GM18909 (cell line): ENCODE results near the gene MGAT3.
A peak's percentile ranks its signal among the peaks of the same experiment; 100 is the strongest.

Source experiments
- ATAC-seq: cut with Tn5 transposase; IDR thresholded peaks from one replicate; pipeline ENCODE4 v1.9.1; 2021; ENCODE audit warnings: mild to moderate bottlenecking; ENCODE audit not compliant: unreplicated experiment, poor library complexity

MGAT3 gene

DNA sequence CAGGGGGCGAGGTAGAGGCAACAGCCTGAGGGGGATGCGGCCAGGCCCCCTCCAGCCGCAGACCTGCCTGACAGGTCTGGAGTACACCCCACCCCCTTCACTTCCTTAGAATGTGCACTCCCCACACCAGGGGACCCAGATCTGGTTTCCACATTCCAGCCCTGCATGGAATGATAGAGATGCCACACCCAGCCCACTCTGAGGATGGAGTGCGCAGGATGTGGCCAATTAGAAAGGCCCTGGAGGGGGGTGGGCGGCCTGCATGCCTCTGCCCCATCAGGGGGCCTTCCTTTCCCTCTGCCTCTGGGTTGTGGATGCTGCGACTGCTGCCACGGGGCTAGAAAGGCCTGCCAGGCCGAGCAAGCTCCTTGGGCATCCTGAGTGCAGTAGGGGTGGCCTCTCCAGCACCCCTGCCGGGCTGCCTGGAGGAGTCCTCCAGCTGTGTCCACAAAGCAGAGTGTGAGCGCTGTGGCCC is 28.2 kb upstream of the MGAT3 start:
- ATAC-seq: no peak

DNA sequence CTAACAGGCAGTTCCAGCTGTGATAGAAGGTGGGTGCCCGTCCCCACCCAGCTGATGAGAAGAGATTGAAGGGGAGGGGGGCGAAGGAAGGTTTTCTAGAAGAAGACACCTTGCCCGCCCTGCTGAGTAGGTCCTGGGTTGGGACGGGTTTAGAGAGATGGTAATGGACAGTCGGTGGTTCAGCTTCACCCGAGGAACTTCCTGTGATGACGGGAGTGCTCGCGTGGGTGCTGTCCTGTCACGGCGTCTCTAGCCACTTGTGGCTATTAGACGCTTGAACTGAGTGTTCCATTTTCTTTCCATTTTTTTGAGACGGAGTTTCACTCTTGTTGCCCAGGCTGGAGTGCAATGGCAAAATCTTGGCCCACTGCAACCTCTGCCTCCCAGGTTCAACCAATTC is 27.6 kb upstream of the MGAT3 start:
- ATAC-seq: no peak

DNA sequence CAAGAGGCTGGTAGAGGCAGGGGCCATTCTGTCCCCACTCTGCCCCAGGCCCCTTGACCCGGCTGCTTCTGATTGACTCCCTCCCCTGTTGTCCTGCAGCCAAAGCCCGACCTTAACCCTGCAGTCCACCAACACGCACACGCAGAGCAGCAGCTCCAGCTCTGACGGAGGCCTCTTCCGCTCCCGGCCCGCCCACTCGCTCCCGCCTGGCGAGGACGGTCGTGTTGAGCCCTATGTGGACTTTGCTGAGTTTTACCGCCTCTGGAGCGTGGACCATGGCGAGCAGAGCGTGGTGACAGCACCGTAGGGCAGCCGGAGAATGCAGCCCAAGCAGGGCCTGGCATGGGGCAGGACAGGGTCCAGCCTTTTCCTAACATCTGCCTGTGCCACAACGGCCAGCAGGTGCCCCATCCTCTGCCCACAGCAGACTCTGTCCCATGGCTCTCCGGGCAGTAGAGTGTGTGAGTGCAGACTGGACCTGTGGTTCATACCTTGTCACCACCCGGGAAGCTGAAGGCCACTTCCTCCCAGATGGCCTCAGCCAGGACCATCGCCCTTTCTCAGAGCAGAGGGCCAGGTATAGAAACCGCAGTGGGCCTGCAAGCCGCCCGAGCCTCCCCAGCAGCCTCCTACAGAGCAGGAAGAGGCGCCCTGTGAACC is 26.8 kb upstream of the MGAT3 start:
- ATAC-seq: no peak

DNA sequence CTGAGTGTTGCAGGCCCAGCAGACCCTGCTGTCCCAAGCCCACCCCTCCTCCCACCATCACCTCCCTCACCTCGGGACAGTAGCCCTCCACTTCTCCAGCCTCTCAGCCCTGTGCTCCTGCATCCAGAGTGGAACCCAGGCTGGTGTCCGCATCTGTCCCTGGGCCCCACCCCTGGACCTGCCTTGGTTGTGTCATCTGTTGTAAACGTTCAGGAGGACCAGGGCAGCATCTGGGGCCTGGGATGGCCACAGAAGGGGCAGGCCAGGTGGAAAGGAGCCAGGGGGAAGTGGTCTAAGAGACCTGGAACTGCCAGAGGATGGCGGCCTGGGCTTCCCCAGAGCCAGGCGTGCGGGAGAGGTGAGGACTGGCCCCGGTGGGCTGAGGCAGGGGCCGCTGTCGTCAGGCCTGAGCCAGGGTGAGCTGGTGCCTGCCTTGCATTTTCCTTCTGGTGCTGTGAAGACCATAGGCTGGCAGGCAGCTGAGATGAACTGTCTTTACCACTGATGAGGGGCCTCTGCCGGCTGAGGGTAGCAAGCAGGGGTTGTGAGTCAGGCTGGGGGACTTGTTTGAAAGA is 26.1 kb upstream of the MGAT3 start:
- ATAC-seq: no peak

DNA sequence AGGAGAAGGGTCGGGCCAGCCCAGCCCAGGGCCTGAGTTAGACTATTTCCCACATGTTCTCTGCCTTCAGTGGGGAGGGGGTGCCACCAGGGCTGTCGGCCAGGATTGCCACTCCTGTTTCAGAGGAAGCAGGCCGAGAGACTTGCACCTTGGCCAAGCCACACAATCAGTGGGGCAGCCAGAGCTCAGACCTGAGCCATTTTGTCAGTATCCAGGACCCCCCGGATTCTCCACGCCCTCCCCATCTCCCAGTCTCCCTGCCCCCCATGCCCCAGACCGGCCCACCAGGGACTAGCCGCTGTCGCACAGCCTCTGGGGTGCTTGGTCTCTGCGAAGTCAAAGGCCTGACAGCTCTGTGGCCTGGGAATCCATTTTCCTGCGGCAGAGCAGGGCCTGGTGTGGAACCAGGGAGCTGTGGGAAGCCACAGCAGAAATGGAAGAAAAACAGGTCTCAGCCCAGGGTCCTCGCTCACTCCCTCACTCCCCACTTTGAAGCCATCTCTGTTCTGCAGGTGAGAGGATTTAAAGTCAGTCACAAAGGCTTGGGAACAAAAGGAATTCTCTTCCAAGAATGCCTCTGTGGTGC is 25.5 kb upstream of the MGAT3 start:
- ATAC-seq: no peak

DNA sequence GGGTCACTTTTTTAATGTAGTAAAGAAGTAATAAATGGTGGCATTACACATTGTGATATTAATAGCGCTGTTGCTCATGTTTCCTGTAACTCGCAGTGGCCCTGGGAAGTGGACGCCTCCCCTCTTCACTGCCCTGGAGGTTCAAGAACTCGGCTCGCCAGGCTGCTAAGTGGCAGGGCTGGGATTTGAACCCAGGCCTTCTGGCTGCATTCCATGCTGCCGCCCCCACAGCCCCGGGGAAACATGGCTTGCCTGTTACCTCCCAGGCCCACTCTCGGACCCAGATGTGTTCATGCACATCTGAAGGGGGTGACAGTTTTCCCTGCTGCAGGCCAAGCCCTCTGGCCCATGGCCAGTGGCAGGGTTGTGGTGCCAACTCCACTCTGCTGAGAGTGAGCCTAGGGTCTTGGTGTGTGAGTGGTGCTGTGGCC is 25.0 kb upstream of the MGAT3 start:
- no peak for ATAC-seq

DNA sequence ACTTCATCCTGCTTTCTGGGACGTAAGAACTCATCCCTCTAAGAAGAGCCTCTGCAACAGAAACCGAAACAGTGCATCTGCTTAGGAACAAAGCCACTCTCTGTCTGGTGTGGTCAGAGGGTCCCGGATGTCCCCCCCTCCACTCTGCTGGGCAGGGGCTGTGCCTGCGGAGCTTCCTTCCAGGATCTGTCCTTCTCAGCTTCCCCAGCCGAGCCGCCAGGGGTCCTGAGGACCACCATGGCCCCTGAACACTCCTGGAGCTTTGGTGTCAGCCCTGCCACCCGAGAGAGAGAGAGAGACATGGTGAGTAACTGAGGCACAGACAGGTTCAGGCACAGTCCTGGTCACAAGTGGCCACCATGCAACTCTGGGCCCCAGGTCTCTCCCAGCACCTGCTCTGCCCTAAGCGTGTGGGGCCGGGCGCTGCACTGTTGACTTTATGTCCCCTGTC is 24.4 kb upstream of the MGAT3 start:
- no peak for ATAC-seq

DNA sequence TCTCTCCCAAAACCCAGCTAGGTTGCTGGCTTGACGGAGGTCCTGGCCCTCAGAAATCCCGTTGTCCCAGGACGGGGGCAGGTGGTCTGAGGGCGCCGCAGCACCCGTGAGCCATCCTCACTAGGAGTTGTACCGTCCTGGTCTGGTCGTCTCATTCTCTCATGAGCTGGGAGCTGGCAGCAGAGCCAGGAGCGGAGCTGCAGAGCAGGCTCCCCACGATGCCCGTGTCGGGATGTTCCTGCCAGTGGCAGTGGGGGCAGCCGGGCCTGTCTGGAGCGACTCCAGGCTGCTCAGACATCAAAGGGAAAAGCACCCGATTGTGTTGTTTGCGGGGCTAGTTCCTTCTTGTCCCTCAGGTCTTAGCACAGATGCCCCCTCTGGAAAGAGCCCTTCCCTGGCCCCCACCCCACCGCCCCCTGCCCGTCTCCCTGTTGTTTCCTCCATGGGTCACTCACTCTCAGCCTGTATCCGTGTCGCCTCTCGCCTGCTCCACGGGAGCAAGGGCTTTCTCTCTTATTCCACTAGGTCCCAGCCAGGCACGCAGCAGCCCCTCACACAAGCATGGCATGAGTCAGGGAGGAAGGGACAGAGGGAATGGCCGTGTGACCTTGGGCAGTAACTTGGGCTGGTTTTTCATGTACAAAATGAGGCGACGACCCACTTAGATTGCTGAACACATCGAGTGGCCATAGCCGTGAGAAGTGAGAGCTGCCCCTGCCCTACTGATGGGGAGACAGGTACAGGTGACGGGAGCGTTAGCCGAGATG is 23.2 kb upstream of the MGAT3 start:
- no peak for ATAC-seq

DNA sequence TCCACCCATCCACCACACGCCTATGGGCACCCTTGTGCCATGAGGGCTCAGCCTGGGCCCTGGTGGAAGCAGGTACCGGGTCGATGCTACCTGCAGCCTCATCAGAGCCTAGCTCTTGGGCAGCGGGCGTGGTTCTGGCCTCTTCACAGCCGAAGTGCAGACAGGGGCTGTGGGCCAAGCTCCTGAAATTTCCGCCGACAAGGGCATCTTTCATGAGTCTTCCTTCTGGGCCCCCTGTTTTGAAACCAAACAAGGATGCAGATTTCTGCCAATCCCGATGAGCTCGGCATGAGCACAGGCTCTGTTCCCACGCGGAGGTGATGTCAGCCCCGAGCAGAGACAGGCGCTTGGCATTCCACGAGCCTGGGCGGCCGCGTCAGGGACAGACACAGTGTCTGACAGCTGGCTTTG is 22.6 kb upstream of the MGAT3 start:
- no peak for ATAC-seq

DNA sequence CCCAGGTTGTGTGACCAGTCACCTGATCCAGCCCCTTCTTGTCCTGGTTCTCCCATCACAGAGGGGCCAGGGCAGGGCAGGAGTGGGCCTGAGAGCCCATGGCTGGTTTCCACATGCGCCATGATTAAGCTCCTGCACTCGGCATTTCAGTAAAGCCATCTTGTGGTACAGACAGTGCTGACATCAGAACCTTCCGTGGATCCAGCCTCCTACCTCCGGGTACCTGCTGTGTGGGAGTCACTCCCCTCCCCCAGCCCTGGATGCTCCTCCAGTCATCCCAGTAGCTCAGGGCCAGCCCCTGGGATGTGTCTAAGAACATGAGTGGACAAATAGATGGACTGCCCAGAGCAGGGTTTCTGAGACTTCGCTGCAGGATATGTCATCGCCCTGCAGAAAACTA is 22.1 kb upstream of the MGAT3 start:
- no peak for ATAC-seq

DNA sequence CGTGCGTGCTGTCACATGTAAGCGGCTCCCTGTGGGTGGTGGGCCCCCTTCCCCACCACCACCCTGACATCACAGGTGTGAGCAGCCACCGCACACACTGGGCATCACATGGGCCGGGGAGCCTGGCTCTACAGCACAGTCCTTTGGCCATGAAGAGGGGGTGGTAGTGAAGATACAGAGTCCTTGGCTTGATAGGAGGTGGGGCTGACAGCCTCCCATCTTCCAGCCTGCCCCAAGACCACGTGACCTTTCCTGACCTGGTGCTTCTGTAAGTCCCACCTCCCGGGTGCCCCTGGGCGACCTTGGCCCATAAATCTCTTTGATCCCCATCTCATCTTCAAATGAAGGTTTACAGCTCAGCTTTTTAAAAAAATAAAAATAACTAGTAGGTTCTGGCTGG is 21.2 kb upstream of the MGAT3 start:
- ATAC-seq: no peak

DNA sequence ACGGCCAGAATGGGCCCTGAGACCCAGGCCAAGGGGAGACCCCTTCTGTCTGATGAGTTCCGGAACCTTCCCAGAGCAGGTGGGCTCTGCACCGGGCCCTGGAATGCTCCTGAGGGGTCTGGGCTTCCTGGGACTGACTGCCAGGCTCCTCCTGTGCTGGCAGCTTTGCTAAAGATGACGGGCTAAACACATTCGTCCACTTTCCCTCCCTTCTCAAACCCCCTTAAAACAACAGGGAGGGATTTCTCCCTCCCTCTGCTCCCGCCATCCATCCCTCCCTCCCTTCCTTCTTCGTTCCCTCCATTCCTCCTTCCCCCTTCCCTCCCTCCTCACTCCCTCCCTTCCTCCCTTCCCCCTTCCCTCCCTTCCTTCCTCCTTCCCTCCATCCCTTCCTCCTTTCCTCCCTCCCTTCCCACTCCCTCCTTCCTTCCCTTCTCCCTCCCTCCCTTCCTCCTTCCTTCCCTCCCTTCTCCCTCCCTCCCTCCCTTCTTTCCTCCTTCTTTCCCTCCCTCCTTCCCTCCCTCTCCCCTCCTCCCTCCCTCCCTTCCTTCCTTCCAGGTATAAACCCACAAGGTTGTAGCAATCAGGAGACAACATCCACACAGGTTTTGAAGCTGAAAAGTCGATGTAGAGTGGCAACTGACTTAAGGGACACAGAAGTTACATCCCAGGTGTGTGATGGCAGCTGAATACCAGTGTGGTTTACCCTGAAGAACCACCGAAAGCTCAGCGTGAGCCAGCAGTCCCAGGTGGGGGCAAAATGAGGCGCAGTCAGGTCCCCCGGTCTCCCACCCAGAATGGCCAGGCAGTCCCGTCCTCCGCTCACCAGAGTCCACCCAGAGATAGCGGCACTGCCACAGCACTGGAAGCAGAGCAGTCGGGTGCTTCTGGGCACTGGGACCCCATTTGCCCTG is 18.8 kb upstream of the MGAT3 start:
- ATAC-seq: no peak

DNA sequence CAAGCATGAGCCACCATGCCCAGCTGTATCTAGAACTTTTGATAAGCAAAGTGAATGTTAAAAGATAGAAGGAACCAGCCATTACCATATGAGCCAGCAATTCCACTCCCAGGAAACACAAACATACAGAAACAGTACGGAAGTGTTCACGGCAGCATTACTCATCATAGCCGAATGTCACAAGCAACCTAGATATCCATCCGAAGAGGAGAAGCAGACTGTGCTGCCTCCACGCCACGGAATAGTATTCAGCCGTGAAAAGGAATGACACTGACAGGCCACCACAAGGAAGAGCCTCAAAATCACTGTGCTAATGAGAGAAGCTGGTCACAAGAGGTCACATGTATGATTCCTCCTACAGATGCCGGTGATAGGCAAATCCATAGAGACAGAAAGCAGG is 17.6 kb upstream of the MGAT3 start:
- no peak for ATAC-seq

DNA sequence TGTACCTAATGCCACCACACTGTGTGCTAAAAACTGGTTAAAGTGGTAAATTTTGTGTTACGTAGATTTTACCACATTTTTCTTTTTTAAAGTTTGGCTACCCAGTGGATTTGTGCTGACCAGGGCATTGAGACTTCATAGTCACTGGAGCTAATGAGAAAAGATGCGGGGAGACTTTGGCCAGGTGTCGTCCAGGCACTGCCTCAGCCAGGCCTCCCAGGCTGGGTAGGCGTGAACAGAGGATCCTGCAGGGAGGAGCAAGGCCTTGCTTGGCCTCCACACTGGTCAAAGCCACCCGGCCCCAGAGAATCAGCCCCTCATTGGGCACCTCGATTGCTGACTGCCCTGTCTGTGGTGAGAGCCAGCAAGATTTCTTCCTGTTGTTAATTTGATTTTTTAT is 13.4 kb upstream of the MGAT3 start:
- ATAC-seq: no peak

DNA sequence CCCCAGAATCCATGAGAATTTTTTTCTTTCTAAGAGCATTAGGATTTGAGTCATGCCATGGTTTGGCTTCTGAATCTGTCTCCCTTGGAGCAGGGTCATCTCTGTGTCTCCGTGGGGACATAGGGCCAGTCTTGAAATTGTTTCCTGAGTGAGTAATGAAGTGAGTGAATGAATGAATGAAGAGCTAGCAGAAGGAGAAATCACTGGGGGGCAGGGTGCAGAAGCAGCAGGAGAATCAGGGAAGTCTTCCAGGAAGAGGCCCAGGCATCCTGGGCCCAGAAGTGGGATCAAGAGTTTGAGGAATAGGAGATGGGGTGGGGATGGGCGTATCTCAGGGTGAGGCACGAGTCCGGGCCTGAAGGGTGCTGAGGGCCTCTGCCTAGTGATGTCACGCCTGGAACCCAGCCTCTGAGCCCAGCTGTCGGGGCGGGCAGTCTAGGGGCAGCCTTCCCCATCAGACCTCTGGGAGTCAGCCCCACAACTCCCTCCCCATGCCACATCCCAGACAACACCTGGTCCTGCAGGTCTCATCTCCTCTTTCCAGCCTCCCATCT is 12.5 kb upstream of the MGAT3 start:
- no peak for ATAC-seq

DNA sequence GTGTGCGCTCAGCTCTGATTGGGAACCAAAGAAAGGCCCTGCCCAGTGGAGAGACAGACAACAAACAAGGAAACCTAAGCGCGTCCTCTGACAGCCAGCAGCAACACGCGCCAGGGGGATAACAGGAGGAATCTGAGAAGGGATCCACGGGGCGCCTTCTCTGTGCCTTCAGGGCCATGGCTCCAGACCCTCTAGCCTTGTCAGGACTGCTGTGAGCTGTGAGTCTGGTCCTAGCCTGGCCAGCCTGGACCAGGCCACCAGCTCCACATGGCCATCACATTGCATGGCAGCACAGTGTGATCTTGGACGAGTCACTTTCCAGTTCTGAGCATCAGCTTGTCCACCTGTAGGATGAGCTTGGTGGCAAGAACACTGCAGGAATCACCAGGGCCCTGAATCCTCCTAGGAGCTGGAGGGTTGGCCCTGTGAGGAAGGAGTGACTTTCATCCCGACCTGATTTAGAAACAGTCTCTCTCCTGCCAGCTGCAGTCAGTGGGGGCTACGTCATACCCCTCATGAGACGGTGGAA is 11.8 kb upstream of the MGAT3 start:
- ATAC-seq: no peak

DNA sequence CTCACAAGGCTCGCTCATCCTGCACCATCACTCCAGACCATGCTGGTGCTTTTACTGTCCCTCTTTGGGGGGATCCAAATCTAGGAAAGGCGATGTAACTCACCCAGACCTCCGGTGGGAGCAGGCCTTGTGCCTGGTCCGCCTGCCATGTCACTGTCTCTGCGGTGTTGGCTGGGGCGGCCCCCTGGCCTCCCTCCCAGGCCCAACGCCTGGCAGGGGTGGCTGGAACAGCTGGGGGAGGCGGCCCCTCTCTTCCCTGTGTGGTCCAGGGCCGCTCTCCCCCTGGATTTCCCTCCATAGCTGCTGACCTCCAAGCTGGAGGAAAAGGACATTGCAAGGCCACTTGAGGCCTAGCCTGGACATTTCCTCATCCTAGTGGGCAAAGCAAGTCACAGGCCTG is 11.1 kb upstream of the MGAT3 start:
- no peak for ATAC-seq

DNA sequence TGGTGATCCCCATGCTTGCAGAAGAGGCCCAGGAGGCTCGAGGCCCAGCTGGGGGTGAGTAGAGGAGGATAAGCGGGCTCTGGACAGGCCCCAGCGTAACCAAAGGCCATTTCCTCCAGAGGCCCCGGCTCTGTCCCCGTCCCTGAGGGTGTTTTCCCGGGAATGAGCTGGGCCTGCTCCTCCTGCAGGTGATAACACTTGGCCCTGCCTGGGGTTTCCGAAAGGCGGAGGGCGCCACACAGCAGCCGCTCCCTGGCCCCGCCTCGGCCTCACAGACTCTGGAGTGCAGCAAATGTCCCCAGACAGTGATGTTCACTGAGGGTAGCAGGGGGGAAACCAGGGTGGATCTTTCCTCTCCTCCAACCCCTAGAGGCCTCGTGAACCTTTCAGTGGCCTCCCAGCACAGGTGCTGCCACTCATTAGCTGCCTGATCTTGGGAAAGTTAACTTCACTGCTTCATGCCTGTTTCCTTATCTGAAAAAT is 10.5 kb upstream of the MGAT3 start:
- ATAC-seq: peak; percentile 22
